Measurements from ENCODE around the gene WBP2.
"Not testable (repeated sequence)": the region's sequence is repeated elsewhere in the genome, so short reads cannot be mapped to it uniquely, and the experiment has no call there.

The WBP2 gene

GRCh38 chr17:75891022-75891604 lies 36.0 kb upstream of the WBP2 start:
- no peaks in the 10 kb centered on the region for H3K36me3 ChIP-seq (ENCODE audit: insufficient read depth)
- peaks cover 27% of the 10 kb centered on the region for H3K79me2 ChIP-seq (ENCODE audit: insufficient read depth, low read depth)
- H3K4me2 ChIP-seq, result no peak overlapping the region
- no peaks in the 10 kb centered on the region for H3K27me3 ChIP-seq (ENCODE audit: insufficient read depth, low read depth)
- peaks cover 20% of the 10 kb centered on the region for H3K4me1 ChIP-seq (ENCODE audit: low read depth, poor library complexity, severe bottlenecking)
- no peak overlapping the region for H3K4me3 ChIP-seq (IDR thresholded peaks at IDR 0.05; ENCODE audit: insufficient read depth, low read depth, low read length)
- no peak overlapping the region for H2AFZ ChIP-seq (ENCODE audit: low read depth)
- TF ChIP-seq, protein P1, sequence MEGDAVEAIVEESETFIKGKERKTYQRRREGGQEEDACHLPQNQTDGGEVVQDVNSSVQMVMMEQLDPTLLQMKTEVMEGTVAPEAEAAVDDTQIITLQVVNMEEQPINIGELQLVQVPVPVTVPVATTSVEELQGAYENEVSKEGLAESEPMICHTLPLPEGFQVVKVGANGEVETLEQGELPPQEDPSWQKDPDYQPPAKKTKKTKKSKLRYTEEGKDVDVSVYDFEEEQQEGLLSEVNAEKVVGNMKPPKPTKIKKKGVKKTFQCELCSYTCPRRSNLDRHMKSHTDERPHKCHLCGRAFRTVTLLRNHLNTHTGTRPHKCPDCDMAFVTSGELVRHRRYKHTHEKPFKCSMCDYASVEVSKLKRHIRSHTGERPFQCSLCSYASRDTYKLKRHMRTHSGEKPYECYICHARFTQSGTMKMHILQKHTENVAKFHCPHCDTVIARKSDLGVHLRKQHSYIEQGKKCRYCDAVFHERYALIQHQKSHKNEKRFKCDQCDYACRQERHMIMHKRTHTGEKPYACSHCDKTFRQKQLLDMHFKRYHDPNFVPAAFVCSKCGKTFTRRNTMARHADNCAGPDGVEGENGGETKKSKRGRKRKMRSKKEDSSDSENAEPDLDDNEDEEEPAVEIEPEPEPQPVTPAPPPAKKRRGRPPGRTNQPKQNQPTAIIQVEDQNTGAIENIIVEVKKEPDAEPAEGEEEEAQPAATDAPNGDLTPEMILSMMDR (conservative IDR thresholded peaks at IDR 0.05; ENCODE audit: low read depth, low read length), result no peak
- no peak overlapping the region for H3K9ac ChIP-seq
- no peak overlapping the region for H3K27ac ChIP-seq
- H4K20me1 ChIP-seq (ENCODE audit: insufficient read depth), result no peaks in the 10 kb centered on the region

GRCh38 chr17:75889454-75889853 lies 34.3 kb upstream of the WBP2 start:
- no peak overlapping the region for H2AFZ ChIP-seq (ENCODE audit: low read depth)
- H3K27me3 ChIP-seq (ENCODE audit: insufficient read depth, low read depth), result no peaks in the 10 kb centered on the region
- H3K4me2 ChIP-seq, result no peak overlapping the region
- no peaks in the 10 kb centered on the region for H4K20me1 ChIP-seq (ENCODE audit: insufficient read depth)
- H3K79me2 ChIP-seq (ENCODE audit: insufficient read depth, low read depth), result peaks cover 11% of the 10 kb centered on the region
- H3K36me3 ChIP-seq (ENCODE audit: insufficient read depth), result no peaks in the 10 kb centered on the region
- no peak overlapping the region for H3K4me3 ChIP-seq (IDR thresholded peaks at IDR 0.05; ENCODE audit: insufficient read depth, low read depth, low read length)
- TF ChIP-seq, protein P1 (conservative IDR thresholded peaks at IDR 0.05; ENCODE audit: low read depth, low read length), result no peak
- no peak overlapping the region for H3K27ac ChIP-seq
- peaks cover 8% of the 10 kb centered on the region for H3K4me1 ChIP-seq (ENCODE audit: low read depth, poor library complexity, severe bottlenecking)
- no peak overlapping the region for H3K9ac ChIP-seq

DNA sequence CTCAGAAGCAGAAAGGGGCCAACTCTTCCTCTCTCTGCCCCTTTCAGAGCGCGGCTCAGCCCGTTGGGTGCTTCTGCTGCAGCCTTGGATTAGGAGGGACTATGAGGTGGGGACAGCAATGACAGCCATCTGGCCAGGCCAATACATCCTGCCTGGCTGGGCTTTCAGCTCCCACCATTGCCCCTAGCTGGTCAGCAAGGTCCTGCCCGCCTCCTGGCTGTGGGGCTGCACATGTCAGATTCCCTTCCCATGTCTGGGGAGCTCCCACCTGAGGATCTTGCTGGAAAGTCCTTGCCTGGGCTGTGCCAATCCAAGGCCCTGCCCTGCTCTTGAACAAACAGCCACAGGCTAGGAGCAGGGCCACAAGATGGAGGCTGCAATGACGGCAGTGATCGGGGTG lies 33.3 kb upstream of the WBP2 start:
- Histone ChIP-seq H3K79me2 (ENCODE audit: insufficient read depth, low read depth) (0 out of 2 replicates have a peak, but pooled peaks cover 1% of the 10 kb centered on the region), H3K4me2 (no peak overlapping the region), H3K4me1 (ENCODE audit: low read depth, poor library complexity, severe bottlenecking) (no peaks in the 10 kb centered on the region), H3K27me3 (ENCODE audit: insufficient read depth, low read depth) (no peaks in the 10 kb centered on the region), H3K9ac (no peak overlapping the region), H3K36me3 (ENCODE audit: insufficient read depth) (no peaks in the 10 kb centered on the region), H3K27ac (no peak overlapping the region), H4K20me1 (ENCODE audit: insufficient read depth) (no peaks in the 10 kb centered on the region), H2AFZ (ENCODE audit: low read depth) (no peak overlapping the region), H3K4me3 (IDR thresholded peaks at IDR 0.05; ENCODE audit: insufficient read depth, low read depth, low read length) (no peak overlapping the region)
- TF ChIP-seq, protein P1 (conservative IDR thresholded peaks at IDR 0.05; ENCODE audit: low read depth, low read length), result no peak

DNA sequence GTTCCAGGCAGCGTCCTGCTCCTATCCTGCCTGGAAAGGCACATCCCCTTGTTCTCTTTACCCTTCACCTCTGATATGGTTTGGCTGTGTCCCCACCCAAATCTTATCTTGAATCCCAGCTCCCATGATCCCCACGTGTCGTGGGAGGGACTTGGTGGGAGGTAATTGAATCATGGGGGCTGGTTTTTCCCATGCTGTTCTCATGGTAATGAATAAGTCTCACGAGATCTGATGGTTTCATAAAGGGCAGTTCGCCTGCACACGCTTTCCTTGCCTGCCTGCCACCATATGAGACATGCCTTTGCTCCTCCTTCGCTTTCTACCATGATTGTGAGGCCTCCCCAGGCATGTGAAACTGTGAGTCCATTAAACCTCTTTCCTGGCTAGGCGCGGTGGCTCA lies 30.7 kb upstream of the WBP2 start:
- not testable (repeated sequence) for H4K20me1 ChIP-seq (ENCODE audit: insufficient read depth); H2AFZ ChIP-seq (ENCODE audit: low read depth); H3K4me2 ChIP-seq; H3K4me3 ChIP-seq (IDR thresholded peaks at IDR 0.05; ENCODE audit: insufficient read depth, low read depth, low read length); H3K4me1 ChIP-seq (ENCODE audit: low read depth, poor library complexity, severe bottlenecking); H3K36me3 ChIP-seq (ENCODE audit: insufficient read depth); H3K9ac ChIP-seq; H3K27ac ChIP-seq; H3K79me2 ChIP-seq (ENCODE audit: insufficient read depth, low read depth); H3K27me3 ChIP-seq (ENCODE audit: insufficient read depth, low read depth)

DNA sequence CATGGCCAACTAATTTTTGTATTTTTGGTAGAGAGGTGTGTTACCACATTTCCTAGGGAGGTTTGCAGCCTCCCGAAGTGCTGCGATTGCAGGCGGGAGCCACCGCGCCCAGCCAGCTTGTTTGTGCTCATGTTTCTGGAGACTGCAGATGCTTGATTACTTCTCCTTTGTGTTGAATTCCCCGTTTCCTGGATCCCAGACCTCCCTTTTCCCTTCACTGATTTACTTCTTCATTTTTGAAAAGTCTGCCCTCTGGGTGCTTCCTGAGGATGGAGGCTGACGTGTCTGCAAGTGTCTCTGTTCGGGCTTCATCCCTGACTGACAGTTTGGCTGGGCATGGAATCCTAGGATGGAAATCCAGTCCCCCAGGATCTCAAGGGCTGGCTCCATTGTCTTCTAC lies 30.3 kb upstream of the WBP2 start:
- TF ChIP-seq, protein P1 (conservative IDR thresholded peaks at IDR 0.05; ENCODE audit: low read depth, low read length), result no peak
- Histone ChIP-seq H3K36me3 (ENCODE audit: insufficient read depth) (no peaks in the 10 kb centered on the region), H3K27ac (no peak overlapping the region), H3K4me1 (ENCODE audit: low read depth, poor library complexity, severe bottlenecking) (no peaks in the 10 kb centered on the region), H3K4me3 (IDR thresholded peaks at IDR 0.05; ENCODE audit: insufficient read depth, low read depth, low read length) (no peak overlapping the region), H3K9ac (no peak overlapping the region), H3K27me3 (ENCODE audit: insufficient read depth, low read depth) (no peaks in the 10 kb centered on the region), H4K20me1 (ENCODE audit: insufficient read depth) (no peaks in the 10 kb centered on the region), H3K4me2 (no peak overlapping the region), H3K79me2 (ENCODE audit: insufficient read depth, low read depth) (no peaks in the 10 kb centered on the region), H2AFZ (ENCODE audit: low read depth) (no peak overlapping the region)

Data from KMS-11 (cell line).